ENCODE data around the gene COLGALT1. TPM values are rescaled to one million over a fixed set of nuclear protein-coding genes. Genes with fewer than 3 reads are reported as not detected.

COLGALT1 gene
- polyA plus RNA-seq, 1 of the 3 experiments (the other 2 are of a cell fraction), result 83.8 TPM

GRCh38 chr19:17565611-17566010 is 10.2 kb downstream of the COLGALT1 start:
- H3K27me3 ChIP-seq (ENCODE audit: insufficient read depth), result no peaks in the 10 kb centered on the region
- 92% methylated on average over 2 of the region's 3 CpGs for WGBS (ENCODE audit: low lambda C conversion rate)
- CTCF ChIA-PET, result interaction anchor here (1.1 to 1.4 kb wide), 3 partner anchors 8 to 111 kb away, joined by 3 to 7 read pairs (median 3); partner anchors contain the start of gene PGLS

GRCh38 chr19:17567940-17568339 is 12.5 kb downstream of the COLGALT1 start:
- Histone ChIP-seq H3K9me3 (no peaks in the 10 kb centered on the region), H3K4me1 (ENCODE audit: control insufficient read depth in 1 of 2, insufficient read depth in 2 of 2, low read depth in 1 of 2, low read length in 1 of 2) (no peaks in the 10 kb centered on the region), H3K79me2 (ENCODE audit: insufficient read depth) (0 out of 2 replicates have a peak, but pooled peaks cover 7% of the 10 kb centered on the region), H3K27me3 (ENCODE audit: insufficient read depth) (no peaks in the 10 kb centered on the region), H3K4me3 (ENCODE audit: low read depth in 2 of 2, low read length in 1 of 2) (no peak overlapping the region), H4K20me1 (ENCODE audit: insufficient read depth) (no peaks in the 10 kb centered on the region), H3K9ac (no peak overlapping the region), H3F3A (replicated peaks; ENCODE audit: insufficient read depth) (peaks cover 1% of the 10 kb centered on the region), H3K27ac (ENCODE audit: low read depth in 2 of 2, low read length in 1 of 2) (no peak overlapping the region), H3K9me2 (no peaks in the 10 kb centered on the region), H3K36me3 (replicated peaks in 1 of 2; ENCODE audit: control insufficient read depth in 1 of 2, insufficient read depth in 2 of 2, low read length in 1 of 2) (peaks cover 11 to 20% of the 10 kb centered on the region in 2 experiments), H3K4me2 (no peak overlapping the region), H2AFZ (ENCODE audit: low read depth) (no peak overlapping the region)
- DNase-seq, result no peak
- CTCF ChIA-PET, result interaction anchor here (1.3 kb wide), 1 partner anchor 29 kb away, joined by 3 read pairs; no protein-coding TSS in a partner anchor
- POLR2A ChIA-PET, result interaction anchor here (0.6 kb wide), 1 partner anchor 10 kb away, joined by 5 read pairs; no protein-coding TSS in a partner anchor
- 67% methylated on average over 1 of the region's 1 CpG for WGBS (ENCODE audit: low lambda C conversion rate)
- TF ChIP-seq RFX5 (IDR thresholded peaks at IDR 0.05; ENCODE audit: low read length) (no peak), RAD21 (IDR thresholded peaks at IDR 0.05; ENCODE audit: low read length) (no peak), FOSL2 (IDR thresholded peaks at IDR 0.05; ENCODE audit: borderline replicate concordance, low read depth) (no peak), USF1 (IDR thresholded peaks at IDR 0.05; ENCODE audit: borderline replicate concordance, low read depth) (no peak), IRF3 (IDR thresholded peaks at IDR 0.05; ENCODE audit: low read depth, low read length) (no peak), CTCF (IDR thresholded peaks at IDR 0.05) (no peak), REST (IDR thresholded peaks at IDR 0.05; ENCODE audit: low read depth, low read length) (no peak), GABPA (IDR thresholded peaks at IDR 0.05; ENCODE audit: low read depth) (no peak), EZH2phosphoT487 (IDR thresholded peaks at IDR 0.05; ENCODE audit: borderline replicate concordance, low read depth) (no peak), TCF12 (IDR thresholded peaks at IDR 0.05) (no peak), TEAD4 (IDR thresholded peaks at IDR 0.05; ENCODE audit: borderline replicate concordance, insufficient read depth) (no peak)

More at GRCh38 chr19:17565611-17566010, 10.2 kb downstream of the COLGALT1 start:
- POLR2A ChIA-PET, result no interaction called here
- no peak for DNase-seq
- TF ChIP-seq SMC3 (IDR thresholded peaks at IDR 0.05; ENCODE audit: low read depth, low read length) (no peak), RFX5 (IDR thresholded peaks at IDR 0.05; ENCODE audit: low read length) (no peak), NFIC (IDR thresholded peaks at IDR 0.05; ENCODE audit: borderline replicate concordance) (no peak), MXI1 (IDR thresholded peaks at IDR 0.05; ENCODE audit: low read depth, low read length) (no peak), JUND (IDR thresholded peaks at IDR 0.05) (no peak), ZBTB33 (IDR thresholded peaks at IDR 0.05; ENCODE audit: borderline replicate concordance, low read depth) (no peak), SIN3A (IDR thresholded peaks at IDR 0.05; ENCODE audit: borderline replicate concordance, low read depth, low read length) (no peak), CHD2 (IDR thresholded peaks at IDR 0.05; ENCODE audit: low read length, partially characterized antibody) (no peak)
- Histone ChIP-seq H3K4me3 (ENCODE audit: low read depth in 2 of 2, low read length in 1 of 2) (no peak overlapping the region), H3K36me3 (replicated peaks in 1 of 2; ENCODE audit: control insufficient read depth in 1 of 2, insufficient read depth in 2 of 2, low read length in 1 of 2) (peaks cover 7 to 22% of the 10 kb centered on the region in 2 experiments), H3F3A (replicated peaks; ENCODE audit: insufficient read depth) (no peaks in the 10 kb centered on the region), H2AFZ (ENCODE audit: low read depth) (no peak overlapping the region), H4K20me1 (ENCODE audit: insufficient read depth) (no peaks in the 10 kb centered on the region), H3K9ac (no peak overlapping the region), H3K4me1 (ENCODE audit: control insufficient read depth in 1 of 2, insufficient read depth in 2 of 2, low read depth in 1 of 2, low read length in 1 of 2) (no peaks in the 10 kb centered on the region), H3K27ac (ENCODE audit: low read depth in 2 of 2, low read length in 1 of 2) (no peak overlapping the region), H3K4me2 (no peak overlapping the region), H3K79me2 (ENCODE audit: insufficient read depth) (peaks cover 11% of the 10 kb centered on the region; the same call in 1 of the 2 replicates), H3K9me3 (no peaks in the 10 kb centered on the region), H3K9me2 (no peaks in the 10 kb centered on the region)

Data from SK-N-SH (cell line).